ENCODE results near the gene SLC16A5. TPM values are rescaled to one million over a fixed set of nuclear protein-coding genes. Genes with fewer than 3 reads are reported as not detected.
A peak's percentile ranks its signal among the peaks of the same experiment; 100 is the strongest.

The SLC16A5 gene
- total RNA-seq, 1 experiment from 2014 or later: 17.1 TPM

DNA sequence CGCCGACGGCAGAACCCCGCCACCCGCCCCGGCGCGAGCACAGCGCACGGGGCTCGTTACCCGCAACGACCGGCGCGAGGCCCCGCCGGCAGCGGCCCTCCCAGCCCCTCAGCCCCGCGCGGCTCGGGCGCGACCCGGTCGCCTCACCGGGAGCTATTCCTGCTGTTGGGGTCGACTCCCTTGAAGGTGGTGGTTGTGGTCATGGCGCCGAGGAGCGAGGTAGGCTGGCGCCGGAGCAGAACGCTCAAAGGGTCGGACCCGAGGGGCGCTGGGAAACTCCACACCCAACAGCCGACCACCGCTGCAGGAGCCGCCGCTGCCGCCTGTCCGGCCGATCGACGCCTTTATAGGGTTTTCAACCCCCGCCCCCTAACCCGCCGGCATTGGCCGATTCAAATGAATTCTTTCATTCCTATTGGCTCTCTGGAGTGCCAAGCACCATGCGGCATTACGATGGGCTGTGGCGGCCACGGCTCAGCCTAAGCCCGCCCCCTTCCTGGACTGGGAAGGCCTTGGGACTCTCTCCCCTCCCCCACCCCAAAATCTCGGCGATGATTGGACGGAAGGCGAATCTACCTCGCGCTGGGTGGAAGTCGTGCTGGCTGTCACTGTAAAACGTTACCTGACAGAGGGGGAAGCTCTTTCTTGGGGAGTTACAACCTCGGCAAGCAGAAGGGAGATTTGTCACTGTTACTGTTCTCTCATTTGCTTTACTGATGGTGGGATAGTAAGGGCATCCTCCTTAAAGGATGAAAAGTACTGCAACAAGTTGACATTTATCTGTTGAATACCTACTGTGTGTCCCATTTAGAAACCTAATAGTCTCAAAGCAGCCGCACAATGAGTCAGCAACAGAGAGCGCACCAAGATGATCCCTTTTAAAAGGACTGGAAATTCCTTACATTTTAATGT is 66.7 kb downstream of the SLC16A5 start, which contains the start of gene JPT1:
Gene JPT1 (minus strand): TSS at position 318 of the 912 bp plus-strand sequence. CDS start 115 bp downstream, at position 203.
- Histone ChIP-seq H4K5ac (ENCODE audit: insufficient read length, low read depth, low read length) (no peak within 1 kb of the TSS), H4K8ac (replicated peaks; ENCODE audit: insufficient read length, low read depth, low read length) (no peak within 1 kb of the TSS), H2BK120ac (ENCODE audit: low read depth, low read length, poor library complexity, severe bottlenecking) (no peak within 1 kb of the TSS), H4K91ac (ENCODE audit: insufficient read length, low read depth, low read length) (no peak within 1 kb of the TSS), H3K9ac (ENCODE audit: extremely low read depth, insufficient read length, low read length) (peak within 1 kb of the TSS; percentile 90), H3K56ac (ENCODE audit: insufficient read length, low read depth, low read length) (no peak within 1 kb of the TSS), H2AFZ (ENCODE audit: low read length) (no peak within 1 kb of the TSS), H3K4ac (ENCODE audit: low read depth, low read length) (no peak within 1 kb of the TSS), H3K79me1 (ENCODE audit: insufficient read depth, low read depth, low read length, poor library complexity, severe bottlenecking) (no peaks in the 10 kb centered on the region), H3K27ac (ENCODE audit: insufficient read length, low read depth, low read length) (no peak within 1 kb of the TSS), H2BK15ac (ENCODE audit: low read depth, low read length) (no peak within 1 kb of the TSS), H3K79me2 (ENCODE audit: insufficient read depth, low read length) (peaks cover 36% of the 10 kb centered on the region), H4K20me1 (ENCODE audit: control insufficient read depth, insufficient read depth, insufficient read length) (no peaks in the 10 kb centered on the region), H3K18ac (ENCODE audit: insufficient read length, low read depth, low read length) (peak within 1 kb of the TSS; percentile 39), H3K9me3 (ENCODE audit: control insufficient read depth, low read depth, low read length) (no peaks in the 10 kb centered on the region), H2BK12ac (ENCODE audit: insufficient read length, low read depth, low read length) (no peak within 1 kb of the TSS), H2BK5ac (ENCODE audit: insufficient read length, low read length) (no peak within 1 kb of the TSS), H3T11ph (ENCODE audit: low read length) (no peak within 1 kb of the TSS), H3K23ac (ENCODE audit: insufficient read length, low read depth, low read length) (no peak within 1 kb of the TSS), H3K14ac (ENCODE audit: insufficient read depth, low read length) (peak within 1 kb of the TSS; percentile 67), H3K23me2 (ENCODE audit: insufficient read length, low read depth, low read length, poor library complexity, severe bottlenecking) (peaks cover 8% of the 10 kb centered on the region), H2BK20ac (ENCODE audit: low read depth, low read length, poor library complexity, severe bottlenecking) (no peak within 1 kb of the TSS), H3K27me3 (ENCODE audit: insufficient read depth, low read length) (no peaks in the 10 kb centered on the region), H3K4me2 (ENCODE audit: insufficient read depth, insufficient read length, low read length) (peak within 1 kb of the TSS; percentile 95), H2AK5ac (ENCODE audit: insufficient read length, low read length) (no peak within 1 kb of the TSS), H3K4me1 (ENCODE audit: insufficient read depth, low read length) (no peaks in the 10 kb centered on the region)
- DNase-seq: peak; percentile 100
- H3K36me3 Mint-ChIP-seq (ENCODE audit: insufficient read depth in 1 of 3, low read depth in 3 of 3): peaks cover 15 to 32% (median 16%) of the 10 kb centered on the region in 3 experiments
- peaks cover 27 to 45% of the 10 kb centered on the region in 2 experiments for H3K4me1 Mint-ChIP-seq
- H3K27me3 Mint-ChIP-seq (ENCODE audit: low read depth): peaks cover 2% of the 10 kb centered on the region; the same call in 1 of the 2 replicates
- H3K4me3 Mint-ChIP-seq: peak within 1 kb of the TSS; percentile 94 to 99
- peaks cover 0 to 8% of the 10 kb centered on the region in 2 experiments; a peak in 2 of 5 replicates for H3K9me3 Mint-ChIP-seq
- TF ChIP-seq, protein P1, sequence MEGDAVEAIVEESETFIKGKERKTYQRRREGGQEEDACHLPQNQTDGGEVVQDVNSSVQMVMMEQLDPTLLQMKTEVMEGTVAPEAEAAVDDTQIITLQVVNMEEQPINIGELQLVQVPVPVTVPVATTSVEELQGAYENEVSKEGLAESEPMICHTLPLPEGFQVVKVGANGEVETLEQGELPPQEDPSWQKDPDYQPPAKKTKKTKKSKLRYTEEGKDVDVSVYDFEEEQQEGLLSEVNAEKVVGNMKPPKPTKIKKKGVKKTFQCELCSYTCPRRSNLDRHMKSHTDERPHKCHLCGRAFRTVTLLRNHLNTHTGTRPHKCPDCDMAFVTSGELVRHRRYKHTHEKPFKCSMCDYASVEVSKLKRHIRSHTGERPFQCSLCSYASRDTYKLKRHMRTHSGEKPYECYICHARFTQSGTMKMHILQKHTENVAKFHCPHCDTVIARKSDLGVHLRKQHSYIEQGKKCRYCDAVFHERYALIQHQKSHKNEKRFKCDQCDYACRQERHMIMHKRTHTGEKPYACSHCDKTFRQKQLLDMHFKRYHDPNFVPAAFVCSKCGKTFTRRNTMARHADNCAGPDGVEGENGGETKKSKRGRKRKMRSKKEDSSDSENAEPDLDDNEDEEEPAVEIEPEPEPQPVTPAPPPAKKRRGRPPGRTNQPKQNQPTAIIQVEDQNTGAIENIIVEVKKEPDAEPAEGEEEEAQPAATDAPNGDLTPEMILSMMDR (conservative IDR thresholded peaks at IDR 0.05): no peak
- peak within 1 kb of the TSS; percentile 89 to 96 (median 94) for H3K27ac Mint-ChIP-seq
- no CpG with 5 or more reads among the region's 67 CpGs for WGBS (ENCODE audit: extremely low coverage, insufficient read length, low lambda C conversion rate)
